ENCODE data around the gene ACP7. TPM values are rescaled to one million over a fixed set of nuclear protein-coding genes. Genes with fewer than 3 reads are reported as not detected.

ACP7 gene
- total and polyA plus RNA-seq, 2 of the 4 experiments (the other 2 are of a cell fraction), result not detected

DNA sequence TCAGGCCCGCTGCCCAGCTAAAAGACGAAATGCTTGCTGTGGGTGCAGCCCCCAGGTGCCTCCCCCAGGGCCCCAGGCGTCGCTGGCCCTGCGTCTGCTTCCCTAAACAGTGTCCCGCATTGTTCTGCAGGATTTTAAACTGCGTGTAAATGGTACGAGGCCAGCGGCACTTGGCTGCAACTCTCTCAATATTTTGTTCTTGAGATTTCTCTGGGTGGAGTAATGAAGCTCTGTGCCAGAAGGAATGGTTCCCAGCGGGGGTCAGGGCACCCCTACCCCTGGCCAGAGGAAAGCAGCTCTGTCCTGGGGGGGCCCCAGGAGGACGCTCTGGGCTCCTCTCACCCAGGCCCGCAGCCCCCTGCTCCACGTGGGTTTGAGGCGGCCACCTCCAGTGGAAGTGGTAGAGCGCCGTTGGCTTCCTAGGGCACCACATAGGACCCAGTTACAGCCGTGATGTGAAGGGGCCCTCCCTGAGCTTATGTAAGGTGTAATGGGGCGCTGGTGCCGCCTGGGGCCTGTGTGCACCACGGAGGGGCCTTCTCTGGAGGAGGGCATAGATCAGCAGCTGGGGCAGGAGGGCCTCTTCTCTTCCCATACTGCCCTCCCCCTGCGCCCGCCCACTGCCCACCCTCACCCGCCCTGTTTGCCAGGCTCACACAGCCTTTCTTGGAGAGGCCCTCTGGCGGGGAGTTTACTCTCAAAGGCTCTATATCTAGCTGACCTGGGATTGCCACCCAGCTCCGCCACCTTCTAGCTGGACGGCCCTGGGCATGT lies 61.2 kb downstream of the ACP7 start:
- dilution Hi-C loops (cut with HindIII; ENCODE audit: low sequenced_read_pairs, unreplicated experiment), result no loop called here
- ATAC-seq (ENCODE audit: low read depth) (no peak), DNase-seq (no peak)
- Histone ChIP-seq H3K4ac (ENCODE audit: low read depth, low read length) (no peak overlapping the region), H2AK9ac (replicated peaks; ENCODE audit: low read depth, low read length, poor library complexity) (no peak overlapping the region), H3K4me3 (ENCODE audit: insufficient read depth, low read depth, low read length) (no peak overlapping the region), H2AK5ac (ENCODE audit: low read depth, low read length) (no peak overlapping the region), H2BK120ac (ENCODE audit: low read depth, low read length) (no peak overlapping the region), H2AFZ (replicated peaks; ENCODE audit: low read length, poor library complexity) (no peak overlapping the region), H3K9me1 (ENCODE audit: insufficient read depth, low read length) (peaks cover 5% of the 10 kb centered on the region; the same call in 1 of the 2 replicates), H2BK20ac (ENCODE audit: low read depth, low read length) (no peak overlapping the region), H3K23ac (ENCODE audit: low read depth, low read length) (no peak overlapping the region), H4K8ac (ENCODE audit: low read depth in 2 of 2, low read length in 2 of 2) (no peak overlapping the region), H2BK5ac (ENCODE audit: low read depth, low read length, poor library complexity, severe bottlenecking) (no peak overlapping the region), H4K5ac (ENCODE audit: low read depth, low read length) (no peak overlapping the region), H3K4me2 (ENCODE audit: low read depth, low read length) (no peak overlapping the region), H3K14ac (replicated peaks; ENCODE audit: low read depth, low read length) (no peak overlapping the region), H3K27ac (ENCODE audit: insufficient read depth, low read length) (no peak overlapping the region), H4K20me1 (ENCODE audit: insufficient read depth, low read length) (peaks cover 55% of the 10 kb centered on the region), H3K27me3 (ENCODE audit: control insufficient read depth, insufficient read depth, low read length) (no peaks in the 10 kb centered on the region), H4K91ac (ENCODE audit: insufficient read depth, low read depth, low read length) (no peak overlapping the region), H3K9me3 (ENCODE audit: control insufficient read depth, insufficient read depth, low read length) (peaks cover 2% of the 10 kb centered on the region), H3K56ac (ENCODE audit: extremely low read depth, insufficient read depth, low read length) (no peak overlapping the region), H3K9ac (ENCODE audit: low read depth, low read length) (no peak overlapping the region), H2BK15ac (ENCODE audit: low read depth, low read length) (no peak overlapping the region), H3K4me1 (ENCODE audit: control insufficient read depth, insufficient read depth, low read length) (peaks cover 2% of the 10 kb centered on the region; the same call in 1 of the 2 replicates), H3K79me1 (ENCODE audit: low read depth in 1 of 2, low read length in 2 of 2) (peaks cover 53 to 71% of the 10 kb centered on the region in 2 experiments), H3K18ac (ENCODE audit: low read depth, low read length) (no peak overlapping the region), H3K36me3 (ENCODE audit: control insufficient read depth, insufficient read depth, low read length) (peaks cover 3% of the 10 kb centered on the region; the same call in 1 of the 2 replicates)
- POLR2A ChIA-PET (ENCODE audit: unreplicated experiment), result no interaction called here
- CTCF ChIA-PET, result interaction anchor here (0.6 kb wide), 1 partner anchor 98 kb away, joined by 3 read pairs; no protein-coding TSS in a partner anchor
- no peak for TF ChIP-seq CHD1 (IDR thresholded peaks at IDR 0.05; ENCODE audit: low read depth, low read length)
- TF ChIP-seq CTCF (conservative IDR thresholded peaks at IDR 0.05; ENCODE audit: low read depth, low read length), result no peak
- intact Hi-C loops (cut with micrococcal nuclease), result no loop called here
- WGBS, 2 experiments (ENCODE audit: extremely low coverage in 2 of 2, insufficient read length in 1 of 2), result 68% methylated on average over 7 of the region's 26 CpGs; no CpG with 5 or more reads in 1 of the 2 experiments
- no TSS peak for BruUV-seq (replicated peaks)
- in situ Hi-C loops (cut with MboI; ENCODE audit: low sequenced_read_pairs), result no loop called here
